T-helper 1 cell treated with Interleukin-12 subunit alpha and Interleukin-12 subunit beta and Interleukin-4 antibody, amounts not matched to agents 30 ng/mL and 1 ng/mL, for 36 hours (primary cell): ENCODE data around the gene SFTPD. TPM values are rescaled to one million over a fixed set of nuclear protein-coding genes. Genes with fewer than 3 reads are reported as not detected.

ENCODE experiments used
- intact Hi-C: fragments of 100-400 bp; cut with micrococcal nuclease; formaldehyde crosslinking; loops from one replicate; pipeline ENCODE4 v1.15.1; 2024
- total RNA-seq: library from RNA; stranded (reverse); gene quantifications from 2 replicates; pipeline ENCODE4 v1.2.3, GENCODE V29; 2022

SFTPD gene
- total RNA-seq, 1 donor from 2014 or later: not detected

DNA sequence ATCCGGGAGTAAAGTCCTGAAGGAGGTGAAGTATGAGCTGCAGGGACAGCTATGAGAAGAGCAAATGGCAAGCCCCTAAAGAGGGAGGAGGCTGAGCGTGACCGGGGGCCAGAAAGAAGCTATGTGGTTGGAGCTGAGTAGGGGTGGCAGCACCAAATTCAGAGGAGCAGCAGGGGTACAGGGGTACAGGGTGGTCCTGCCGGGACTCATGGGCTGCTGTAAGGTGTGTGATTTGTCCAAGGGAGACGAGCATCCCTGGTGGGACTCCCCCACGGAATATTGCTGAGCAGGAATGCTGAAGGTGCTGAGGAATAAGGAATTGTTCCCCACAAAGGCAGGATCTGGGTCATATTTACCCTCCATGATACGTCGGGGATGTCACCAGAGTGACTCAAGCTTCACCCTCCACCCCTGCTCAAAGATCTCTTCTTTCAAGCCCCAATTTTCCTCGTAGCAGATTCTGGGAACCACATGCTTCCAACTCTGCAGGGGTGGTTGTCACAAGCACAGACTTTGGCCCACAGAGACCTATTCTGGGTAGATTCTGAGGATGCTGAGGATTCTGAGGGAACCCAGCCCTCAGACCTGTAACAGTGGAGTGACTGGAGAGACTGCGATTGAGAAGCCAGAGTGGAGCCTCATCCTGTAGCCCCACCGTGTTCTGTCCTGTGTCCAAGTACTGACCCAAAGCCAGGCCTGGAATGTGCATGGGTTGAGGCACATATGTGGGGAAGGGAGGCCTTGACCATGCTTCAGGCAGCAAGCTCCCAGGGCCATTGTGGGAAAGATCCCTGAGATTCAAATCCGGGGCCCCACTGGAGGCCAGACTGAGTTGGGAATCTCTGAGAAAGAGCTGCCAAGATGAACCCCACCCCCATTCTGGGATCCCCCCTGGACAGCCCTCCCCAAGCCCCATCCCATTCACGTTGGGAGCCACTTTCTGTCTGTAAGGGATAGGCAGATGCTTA lies 4.2 kb downstream of the SFTPD start:
- intact Hi-C loops: no loop called here

- intact Hi-C loops: no loop called here
Observed at GRCh38 chr10:79943871-79944270, 5.0 kb downstream of the SFTPD start.

GRCh38 chr10:79942261-79943185 lies 6.4 kb downstream of the SFTPD start:
- intact Hi-C loops: no loop called here

DNA sequence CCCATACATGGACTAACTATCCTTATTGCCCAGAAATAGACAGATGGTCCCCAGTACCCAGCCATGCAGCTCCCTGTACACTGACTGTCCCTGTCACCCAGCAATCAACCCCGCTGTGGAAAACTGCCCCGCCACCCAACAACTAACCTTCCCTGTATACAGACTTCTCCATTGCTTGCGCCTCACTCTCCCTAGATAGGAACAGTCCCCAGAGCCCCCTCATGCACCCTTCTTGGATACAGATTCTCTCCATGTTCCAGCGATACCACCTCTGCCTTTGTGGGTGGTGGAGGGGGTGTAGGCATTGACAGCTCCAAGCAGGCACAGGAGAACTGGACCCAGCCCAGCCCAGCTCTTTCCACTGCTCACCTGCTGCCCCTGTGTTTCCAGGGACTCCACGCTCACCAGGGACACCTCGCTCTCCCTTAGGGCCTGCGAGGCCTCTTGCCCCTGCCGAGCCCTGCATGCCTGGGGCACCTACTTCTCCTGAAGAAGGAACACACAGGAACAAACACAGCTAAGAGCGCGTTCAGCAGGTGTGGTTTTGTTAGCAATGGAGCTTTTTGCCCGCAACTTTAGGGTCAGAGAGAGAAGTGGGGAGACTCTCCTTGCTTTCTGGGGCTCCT lies 7.2 kb downstream of the SFTPD start:
- intact Hi-C loops: no loop called here

DNA sequence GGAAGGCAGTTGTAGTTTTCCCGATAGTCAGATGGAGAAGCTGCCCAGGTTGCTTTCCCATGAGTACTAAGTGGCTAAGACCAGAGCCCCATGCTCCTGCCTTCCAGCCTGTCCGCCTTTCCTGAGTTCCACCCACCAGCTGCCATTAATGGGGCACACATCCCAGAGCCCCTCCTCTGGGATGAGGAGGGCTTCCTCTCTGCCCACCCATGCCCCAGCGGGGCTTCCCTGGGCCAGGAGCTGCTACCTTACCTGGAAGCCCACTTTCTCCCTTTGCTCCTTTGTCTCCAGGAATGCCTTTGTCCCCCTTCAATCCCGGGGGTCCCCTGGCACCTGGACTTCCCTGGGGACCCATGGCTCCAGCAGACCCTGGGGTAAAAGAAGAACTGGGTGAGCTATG lies 7.8 kb downstream of the SFTPD start:
- intact Hi-C loops: no loop called here

- intact Hi-C loops: no loop called here
Observed at GRCh38 chr10:79940431-79940830, 8.5 kb downstream of the SFTPD start.

GRCh38 chr10:79939969-79940368 lies 8.9 kb downstream of the SFTPD start:
- intact Hi-C loops: no loop called here

DNA sequence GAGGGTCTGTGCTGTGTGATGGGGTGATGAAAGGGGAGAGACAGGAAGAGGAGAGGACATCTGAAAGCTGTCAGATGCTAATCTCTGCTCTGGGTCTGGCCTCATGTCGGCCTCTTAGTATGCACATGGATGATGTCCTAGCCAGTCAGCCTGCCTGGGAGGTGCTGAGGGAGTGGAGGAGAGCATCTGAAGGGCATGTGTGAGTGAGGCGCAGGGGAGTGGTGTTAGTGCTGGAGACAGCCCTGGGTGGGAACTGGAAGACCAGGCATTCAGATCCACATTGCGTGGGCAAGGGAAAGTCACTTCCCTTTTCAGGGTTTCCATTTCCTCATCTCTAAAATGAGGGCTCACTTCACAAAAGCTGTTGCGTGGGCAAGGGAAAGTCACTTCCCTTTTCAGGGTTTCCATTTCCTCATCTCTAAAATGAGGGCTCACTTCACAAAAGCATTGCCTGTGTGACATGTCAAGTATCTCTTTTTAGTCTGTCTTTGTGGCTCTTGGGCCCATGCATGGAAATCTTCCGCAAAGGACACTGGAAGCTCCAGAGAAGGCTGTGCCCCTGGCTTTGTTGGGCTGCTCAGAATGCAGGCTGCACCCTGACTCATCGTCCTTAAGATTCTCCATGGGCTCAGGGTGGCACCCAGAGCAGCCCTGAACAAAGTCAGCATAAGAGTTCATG lies 10.0 kb downstream of the SFTPD start:
- intact Hi-C loops: no loop called here

GRCh38 chr10:79937701-79938151 lies 11.2 kb downstream of the SFTPD start:
- intact Hi-C loops: no loop called here

- intact Hi-C loops: no loop called here
Observed at GRCh38 chr10:79936625-79937615, 12.0 kb downstream of the SFTPD start.

DNA sequence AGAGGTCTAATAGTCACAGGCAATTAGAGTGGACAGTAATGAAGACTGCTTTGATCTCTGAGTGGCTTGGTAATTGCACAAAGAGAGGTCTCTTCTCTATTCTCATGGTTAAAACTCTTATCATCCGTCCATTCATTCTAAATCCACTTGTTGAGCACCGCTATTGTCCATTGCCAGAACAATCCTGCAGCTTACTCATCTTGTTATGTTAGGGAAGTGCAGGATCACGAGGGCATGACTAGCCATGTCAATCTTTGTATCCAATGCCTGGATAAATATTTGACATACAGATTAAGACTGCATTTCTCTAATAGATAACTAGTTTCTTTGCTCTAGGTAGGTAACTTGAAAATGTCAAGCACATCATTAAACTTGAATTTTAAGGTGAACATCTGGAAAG lies 14.9 kb downstream of the SFTPD start:
- intact Hi-C loops: no loop called here

DNA sequence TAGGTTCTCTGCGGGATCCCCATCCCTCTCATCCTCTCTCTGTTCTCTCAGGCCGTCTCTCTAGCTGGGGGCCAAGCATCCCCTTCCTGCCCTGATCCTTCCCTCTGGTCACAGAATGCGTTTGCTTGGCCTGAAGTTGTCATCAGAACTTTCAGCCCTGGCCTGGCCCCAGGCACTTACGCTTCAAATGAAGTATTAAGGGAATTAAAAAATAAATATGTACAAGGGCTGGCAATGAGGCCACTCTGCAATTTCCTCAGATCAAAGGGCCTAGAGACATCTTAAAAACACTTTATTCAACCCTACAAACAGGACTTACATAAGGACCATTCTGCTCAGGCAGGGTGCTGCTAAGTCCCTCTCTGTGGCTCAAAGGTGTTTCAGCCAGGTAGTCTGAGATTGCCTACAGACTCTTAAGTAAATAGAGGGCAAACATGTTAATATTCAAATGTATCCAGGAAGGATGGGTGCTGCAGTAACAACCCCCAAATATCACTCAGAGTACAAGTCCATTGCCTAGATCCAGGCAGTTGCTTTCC lies 16.0 kb downstream of the SFTPD start:
- intact Hi-C loops: no loop called here

DNA sequence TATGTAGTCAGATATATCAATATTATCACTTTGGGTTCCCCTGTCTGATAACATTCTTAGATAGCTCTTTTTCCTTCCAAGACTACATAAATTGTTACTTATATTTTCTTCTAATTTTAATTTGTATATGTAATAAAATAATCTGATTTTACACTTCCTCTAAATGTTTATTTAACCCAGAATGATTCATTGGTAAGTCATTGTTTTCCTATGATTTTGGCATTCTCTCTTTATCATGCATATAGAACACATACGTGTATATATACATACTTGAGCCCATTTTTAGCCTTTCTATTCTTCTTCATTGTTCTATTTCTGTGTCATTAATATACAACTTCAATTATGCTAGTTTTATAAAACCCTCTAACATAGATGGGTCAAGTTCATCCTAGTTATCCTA lies 16.6 kb downstream of the SFTPD start:
- intact Hi-C loops: no loop called here

GRCh38 chr10:79930751-79931150 lies 18.2 kb downstream of the SFTPD start:
- intact Hi-C loops: no loop called here

DNA sequence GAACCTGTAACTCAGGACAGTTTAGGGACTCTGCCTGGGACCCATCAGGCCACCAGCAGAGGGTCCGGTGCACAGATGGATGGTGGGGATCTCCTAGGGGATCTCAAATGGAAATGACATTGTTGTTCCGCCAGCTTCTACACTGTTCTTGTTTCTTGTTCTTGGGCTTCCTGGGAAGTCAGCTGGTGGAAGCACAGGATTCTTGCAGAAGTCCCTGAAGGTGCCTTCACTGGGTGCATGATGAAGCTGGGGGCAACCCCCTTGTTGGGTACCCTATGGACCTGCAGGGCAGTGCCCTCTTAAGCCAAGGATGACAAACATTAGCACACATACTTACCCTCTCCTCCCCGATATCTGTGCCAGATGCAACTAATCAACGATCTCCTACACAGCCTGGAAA lies 18.6 kb downstream of the SFTPD start:
- intact Hi-C loops: no loop called here

DNA sequence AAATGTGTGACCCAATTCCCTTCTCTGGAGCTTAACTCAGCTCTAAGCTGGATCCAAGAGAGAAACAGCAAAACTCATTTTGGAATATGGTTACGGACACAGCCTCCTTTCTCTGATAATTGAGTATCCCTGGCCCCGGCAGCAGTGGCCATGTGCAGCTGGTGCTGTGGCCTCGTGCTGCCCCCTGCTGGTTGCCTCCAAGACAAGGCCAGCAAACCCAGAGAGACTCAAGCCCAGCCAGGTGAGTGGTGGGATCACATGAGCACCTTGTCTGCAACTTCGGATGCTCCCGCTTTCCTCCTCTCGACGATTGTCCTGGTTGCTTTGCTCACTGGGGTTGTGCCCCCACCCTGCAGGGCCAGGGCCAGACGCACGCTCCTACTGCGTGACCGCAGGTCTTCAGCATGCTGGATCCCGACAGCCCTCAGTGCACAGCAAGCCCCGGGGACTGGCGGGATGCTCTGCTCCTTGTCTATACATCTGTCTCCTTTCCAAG lies 19.4 kb downstream of the SFTPD start:
- intact Hi-C loops: loop anchor here (1.0 to 2.0 kb wide), 5 partner anchors 107 to 392 kb away; no protein-coding TSS in a partner anchor

- intact Hi-C loops: loop anchor here (2.0 kb wide), 2 partner anchors 105 to 149 kb away; no protein-coding TSS in a partner anchor
Observed at GRCh38 chr10:79928028-79928583, 20.8 kb downstream of the SFTPD start.

DNA sequence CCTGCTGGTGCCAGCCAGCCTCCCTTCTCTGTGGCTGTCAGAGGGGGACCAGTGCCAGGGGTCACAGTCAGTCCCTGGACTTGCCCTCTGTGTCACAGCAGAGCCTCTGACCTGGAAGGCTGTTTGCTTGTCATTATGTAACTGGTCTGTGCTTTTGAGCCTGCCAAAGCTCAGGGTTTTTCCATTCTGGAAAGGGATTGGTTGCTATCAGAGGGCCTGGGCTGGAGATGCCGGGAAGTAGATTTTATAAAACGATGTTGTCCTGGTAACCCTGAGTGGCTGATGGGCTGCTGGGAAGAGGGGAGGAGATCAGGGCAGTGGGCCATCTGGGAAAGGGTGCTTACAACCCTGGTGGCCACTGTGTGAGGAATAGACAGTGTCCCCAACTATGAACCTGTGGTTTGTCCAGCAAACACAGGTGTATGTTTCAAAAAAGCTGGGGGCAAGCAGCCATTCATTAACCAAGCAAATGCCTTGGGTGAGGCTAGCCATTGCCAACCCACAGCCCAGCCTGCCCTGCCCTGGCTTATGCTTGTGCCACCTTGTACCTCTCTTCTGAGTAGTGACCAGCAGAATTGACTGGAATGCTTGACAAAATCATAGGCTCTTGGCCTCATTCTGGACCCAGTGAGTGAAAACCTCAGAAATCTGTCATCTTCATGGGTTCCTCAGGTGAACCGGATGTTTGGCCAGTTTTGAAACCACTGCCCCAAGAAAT lies 21.6 kb downstream of the SFTPD start:
- intact Hi-C loops: no loop called here
